Bronchial epithelial cell (primary cell): ENCODE results near the gene HINT2. TPM values are rescaled to one million over a fixed set of nuclear protein-coding genes. Genes with fewer than 3 reads are reported as not detected.
A peak's percentile ranks its signal among the peaks of the same experiment; 100 is the strongest.

Experiments
- DNase-seq: peaks from one replicate; pipeline ENCODE4 v3.0.0-alpha.2; 2010; ENCODE audit warnings: low read depth
- FAIRE-seq: peaks from 2 replicates; lab custom pipeline; 2011; peaks lifted over from hg19 to GRCh38; lab: Jason Lieb, UNC
- H3K27me3 ChIP-seq: 2 replicates; pipeline ENCODE4 v1.5.1; 2011; ENCODE audit warnings: low read length; ENCODE audit not compliant: control insufficient read depth, insufficient read depth
- H3K36me3 ChIP-seq: 2 replicates; pipeline ENCODE4 v1.5.1; 2011; ENCODE audit warnings: low read length; ENCODE audit not compliant: control insufficient read depth, insufficient read depth
- H3K4me3 ChIP-seq: 2 replicates; pipeline ENCODE4 v1.5.1; 2011; ENCODE audit warnings: mild to moderate bottlenecking, low read depth, low read length, control low read depth
- CTCF ChIP-seq: IDR thresholded peaks from 2 replicates; pipeline ENCODE4 v1.5.1; 2011; ENCODE audit warnings: mild to moderate bottlenecking, moderate library complexity, low read length, control low read depth, inconsistent platforms; ENCODE audit not compliant: insufficient read depth, severe bottlenecking
- total RNA-seq: library from RNA; depleted of rRNA; stranded (reverse); fragments of >200 nt; gene quantifications from 2 replicates; pipeline ENCODE4 v1.2.1, GENCODE V29; 2014

The HINT2 gene
- total RNA-seq, 1 donor from 2014 or later, result 22.6 TPM

GRCh38 chr9:35797311-35798109 is 17.3 kb downstream of the HINT2 start:
- no peak overlapping the region for H3K4me3 ChIP-seq
- FAIRE-seq, result no peak
- no peak for TF ChIP-seq CTCF
- H3K27me3 ChIP-seq, result no peaks in the 10 kb centered on the region
- peak; percentile 24 for DNase-seq
- no peaks in the 10 kb centered on the region for H3K36me3 ChIP-seq

- FAIRE-seq, result no peak
Observed at GRCh38 chr9:35795695-35796094, 19.1 kb downstream of the HINT2 start.

GRCh38 chr9:35793461-35793860 is 21.4 kb downstream of the HINT2 start:
- no peak overlapping the region for H3K4me3 ChIP-seq
- no peak for TF ChIP-seq CTCF
- H3K36me3 ChIP-seq, result no peaks in the 10 kb centered on the region
- DNase-seq (no peak), FAIRE-seq (no peak)
- no peaks in the 10 kb centered on the region for H3K27me3 ChIP-seq

More at GRCh38 chr9:35795695-35796094, 19.1 kb downstream of the HINT2 start:
- peak; percentile 74 for DNase-seq
- Histone ChIP-seq H3K36me3 (no peaks in the 10 kb centered on the region), H3K4me3 (no peak overlapping the region), H3K27me3 (no peaks in the 10 kb centered on the region)
- TF ChIP-seq CTCF, result no peak

- FAIRE-seq (no peak), DNase-seq (no peak)
- H3K36me3 ChIP-seq, result no peaks in the 10 kb centered on the region
- TF ChIP-seq CTCF, result no peak
- no peak overlapping the region for H3K4me3 ChIP-seq
- no peaks in the 10 kb centered on the region for H3K27me3 ChIP-seq
Observed at GRCh38 chr9:35792826-35793225, 22.0 kb downstream of the HINT2 start.

- Histone ChIP-seq H3K4me3 (peak overlapping the region; percentile 37), H3K36me3 (no peaks in the 10 kb centered on the region), H3K27me3 (no peaks in the 10 kb centered on the region)
- no peak for TF ChIP-seq CTCF
- FAIRE-seq, result no peak
- no peak for DNase-seq
Observed at GRCh38 chr9:35792024-35792813, 22.6 kb downstream of the HINT2 start.
